GM21529 (cell line): Measurements from ENCODE around the gene CTSO.
"Not testable (repeated sequence)": the region's sequence is repeated elsewhere in the genome, so short reads cannot be mapped to it uniquely, and the experiment has no call there.

ENCODE experiments used
- ATAC-seq: cut with Tn5 transposase; IDR thresholded peaks from one replicate; pipeline ENCODE4 v1.9.1; 2021; ENCODE audit not compliant: unreplicated experiment

The CTSO gene

DNA sequence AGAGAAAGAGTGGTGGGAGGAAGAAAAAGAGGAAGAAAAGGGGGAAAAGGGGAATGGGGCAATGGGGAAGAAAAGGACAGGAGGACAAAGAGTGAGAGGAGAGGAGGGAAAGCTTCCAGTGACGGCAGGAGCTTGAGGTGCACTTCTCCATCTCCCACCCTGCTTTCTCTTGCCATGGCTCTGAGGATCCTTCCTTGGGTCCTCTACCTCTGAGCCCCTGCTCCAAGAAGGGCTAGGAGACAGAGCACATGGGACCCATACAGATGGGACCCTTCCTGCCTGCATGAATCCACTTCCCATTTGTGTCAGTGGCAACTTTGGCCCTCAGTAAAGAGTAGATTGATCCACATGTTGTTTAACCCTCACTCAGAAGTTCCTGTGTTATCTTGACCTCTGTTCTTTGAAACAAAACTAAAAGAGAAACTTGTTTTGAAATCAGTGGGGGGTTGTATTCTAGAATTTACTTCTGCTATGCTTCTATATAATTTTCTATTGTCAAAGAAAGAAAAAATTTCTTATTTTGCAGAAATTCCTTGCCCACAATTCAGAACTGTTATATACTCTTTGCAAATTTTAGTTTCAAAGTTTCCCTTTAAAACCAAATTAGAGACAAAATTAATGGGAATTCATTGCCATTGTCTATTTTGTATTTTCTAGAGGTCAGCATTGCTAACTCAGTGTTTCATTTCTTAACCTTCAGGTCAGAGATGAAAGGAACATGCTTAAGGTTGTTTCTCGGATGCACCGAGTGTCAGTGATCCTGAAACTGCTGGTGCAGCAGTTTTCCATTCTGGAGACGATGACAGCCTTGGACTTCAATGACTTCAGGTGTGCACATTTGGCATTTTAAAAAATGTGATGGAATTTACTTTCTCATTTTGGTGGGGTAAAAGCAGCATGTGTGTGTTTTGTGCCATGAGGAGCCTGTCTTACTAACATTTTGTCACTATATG is 45.2 kb downstream of the CTSO start:
- peak; percentile 83 for ATAC-seq

DNA sequence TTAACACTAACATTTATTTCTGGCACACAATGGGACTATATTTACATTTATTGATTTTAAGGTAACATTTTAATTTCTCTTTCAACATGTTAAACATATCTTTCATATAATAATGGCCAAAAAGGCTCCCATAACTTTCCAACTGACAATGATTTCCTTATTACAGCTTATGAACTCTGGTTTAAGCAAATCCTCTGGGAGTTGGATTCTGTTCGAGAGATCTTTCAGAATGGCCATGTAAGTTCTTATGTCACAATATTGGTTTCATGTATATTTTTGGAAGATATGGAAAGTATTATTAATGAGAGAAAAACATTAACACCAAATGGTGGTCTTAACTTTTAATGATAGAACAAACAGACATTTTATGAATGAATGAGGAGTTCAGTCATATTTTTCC is 46.1 kb downstream of the CTSO start:
- ATAC-seq = no peak

DNA sequence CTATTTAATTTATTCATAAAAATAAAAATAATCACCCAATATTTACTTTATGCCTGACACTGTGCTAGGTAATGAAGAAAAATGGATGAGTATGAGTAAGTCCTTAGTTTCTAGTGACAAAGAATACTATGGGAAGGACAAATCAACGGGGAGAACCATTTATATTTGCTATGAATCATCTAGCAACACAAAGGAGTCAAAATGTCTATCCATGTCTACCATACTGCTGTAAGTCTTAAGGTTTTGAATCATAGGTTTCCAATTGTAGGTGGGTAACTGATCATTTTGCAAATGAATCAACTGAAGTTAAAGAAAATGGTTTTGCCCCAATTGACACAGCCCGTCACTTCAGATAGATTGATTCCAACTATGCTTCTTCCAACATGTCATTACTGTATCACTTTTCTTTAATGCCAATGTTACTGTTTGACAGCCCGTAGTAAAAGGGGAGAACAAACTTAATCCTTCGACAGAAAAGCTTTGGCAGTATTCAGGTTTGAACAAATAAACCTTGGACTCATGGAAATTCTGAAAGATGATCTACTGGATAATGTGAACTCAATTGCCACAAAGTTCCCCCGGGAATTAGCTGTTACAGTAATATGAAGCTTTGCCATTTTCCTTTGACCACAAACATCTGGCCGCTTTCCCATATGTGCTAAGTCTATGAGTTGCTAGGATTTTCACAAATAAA is 47.0 kb downstream of the CTSO start:
- ATAC-seq = no peak

DNA sequence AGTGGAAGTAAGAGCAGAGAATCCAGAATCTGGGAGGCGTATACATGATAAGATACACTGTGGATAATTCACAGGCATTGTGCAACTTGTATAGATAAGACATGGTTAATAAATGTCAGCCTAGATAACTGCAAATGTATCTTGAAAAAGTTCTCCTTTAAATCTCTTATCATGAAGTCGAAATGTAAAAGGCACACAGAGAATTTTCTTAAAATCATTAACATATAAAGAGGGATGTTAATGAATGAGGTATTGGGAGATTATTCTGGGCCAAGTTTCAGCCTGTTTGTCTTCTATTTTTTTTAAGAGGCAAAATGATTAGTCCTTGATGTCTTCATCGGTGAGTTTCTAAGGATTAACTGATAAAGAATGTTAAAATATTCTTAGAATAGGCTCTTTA is 49.3 kb downstream of the CTSO start:
- no peak for ATAC-seq

DNA sequence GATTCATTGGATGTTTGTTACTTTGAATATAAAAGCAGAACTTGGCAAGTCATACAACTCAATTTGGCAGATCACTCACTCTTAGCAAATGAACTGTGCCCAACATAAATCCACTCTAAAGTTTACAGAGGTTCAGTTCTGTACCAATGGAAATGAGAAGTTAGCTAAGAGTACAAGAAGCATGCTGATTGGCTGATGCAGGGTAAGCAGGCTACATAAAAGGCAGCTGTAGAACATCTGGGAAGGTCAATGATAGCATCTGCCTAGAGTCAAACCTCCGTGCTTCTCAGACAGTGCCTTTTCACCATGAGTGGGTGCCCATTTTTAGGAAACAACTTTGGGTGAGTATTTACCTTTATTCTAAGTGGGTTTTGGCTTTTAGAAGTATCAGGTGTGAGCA is 50.2 kb downstream of the CTSO start, which contains the start of gene TDO2:
Gene TDO2 (plus strand): TSS at position 244 of the 400 bp plus-strand sequence. CDS start 63 bp downstream, at position 307.
- ATAC-seq = no peak

DNA sequence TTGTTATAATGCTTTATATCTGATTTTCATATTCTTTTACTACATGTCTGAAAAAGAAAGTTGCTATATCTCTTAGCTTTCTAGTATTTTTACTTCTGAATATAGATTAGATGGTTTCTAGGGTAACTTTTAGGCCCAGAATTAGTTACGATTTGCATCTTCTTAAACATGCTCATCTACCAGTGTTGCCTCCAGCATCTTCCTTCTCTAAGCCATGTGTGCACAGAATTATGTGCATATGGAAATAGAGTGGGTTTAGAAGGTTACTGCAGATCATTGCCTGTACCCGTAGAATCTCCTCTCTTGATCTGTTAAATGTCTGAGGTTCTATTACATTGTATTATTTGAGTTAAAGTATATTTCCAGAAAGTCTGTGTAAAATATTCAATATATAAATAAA is 52.7 kb downstream of the CTSO start:
- ATAC-seq = no peak

DNA sequence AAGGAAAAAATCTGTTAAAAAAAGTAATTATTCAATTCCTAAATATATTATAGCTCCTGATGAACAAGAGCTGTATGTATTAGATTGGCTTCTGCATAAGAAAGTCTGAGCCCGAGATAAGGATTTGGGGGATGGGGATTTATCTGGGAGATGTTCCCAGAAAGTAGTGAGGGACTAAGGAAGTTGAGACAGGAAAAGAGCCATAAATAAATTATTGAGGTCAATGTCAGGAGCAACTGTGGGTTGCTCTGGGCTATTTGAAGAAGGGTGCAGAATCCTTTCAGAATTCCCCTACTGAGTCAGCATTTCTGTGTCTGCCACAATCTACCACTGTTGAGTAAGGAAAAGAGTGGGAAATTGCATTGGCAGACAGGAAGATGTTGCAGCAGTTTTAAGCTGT is 53.3 kb downstream of the CTSO start:
- ATAC-seq = no peak

DNA sequence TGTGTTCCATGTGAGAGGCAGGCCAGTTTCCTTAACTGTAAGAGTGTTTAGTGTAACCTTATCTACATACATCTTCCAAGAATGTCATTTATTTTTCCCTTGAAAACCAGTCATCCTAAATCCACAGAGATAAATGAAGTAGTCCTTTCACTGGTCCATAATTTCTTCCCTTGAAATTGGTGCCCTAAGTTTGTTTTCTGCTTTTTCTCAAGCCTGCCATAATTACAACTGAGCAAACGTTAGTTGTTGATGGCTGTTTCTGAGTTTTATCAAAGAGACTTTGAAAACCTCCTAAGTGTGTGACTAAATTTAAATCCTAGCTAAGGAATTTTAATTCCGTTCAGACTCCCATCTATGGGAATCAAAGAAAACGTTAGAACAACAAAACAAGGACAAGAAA is 53.8 kb downstream of the CTSO start:
- no peak for ATAC-seq

DNA sequence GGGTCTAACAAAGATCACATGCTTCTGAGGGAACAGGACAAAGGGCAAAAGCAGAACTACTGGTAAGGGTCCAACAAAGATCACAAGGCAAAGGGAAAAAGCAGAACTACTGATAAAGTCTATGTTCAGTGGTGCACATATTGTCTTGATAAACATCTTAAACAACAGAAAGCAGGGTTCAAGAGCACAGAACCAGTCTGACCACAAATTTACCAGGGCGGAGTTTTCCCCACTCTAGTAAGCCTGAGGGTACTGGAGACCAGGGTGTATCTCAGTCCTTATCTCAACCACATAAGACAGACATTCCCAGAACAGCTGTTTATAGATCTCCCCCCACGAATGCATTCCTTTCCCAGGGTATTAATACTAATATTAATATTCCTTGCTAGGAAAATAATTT is 55.3 kb downstream of the CTSO start:
- not testable (repeated sequence) for ATAC-seq

DNA sequence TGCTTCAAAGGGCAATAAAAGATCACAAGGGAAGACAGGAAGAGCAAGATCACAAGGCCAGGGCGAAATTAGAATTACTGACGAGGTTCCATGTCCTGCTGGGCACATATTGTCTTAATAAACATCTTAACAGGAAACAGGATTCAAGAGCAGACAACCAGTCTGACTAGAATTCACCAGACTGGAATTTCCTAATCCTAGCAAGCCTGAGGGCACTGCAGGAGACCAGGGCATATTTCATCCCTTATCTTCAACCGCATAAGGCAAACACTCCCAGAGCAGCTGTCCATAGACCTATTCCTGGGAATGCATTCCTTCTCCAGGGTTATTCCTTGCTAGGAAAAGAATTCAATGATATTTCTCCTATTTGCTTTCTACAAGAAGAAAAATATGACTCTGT is 62.6 kb downstream of the CTSO start:
- ATAC-seq = no peak

DNA sequence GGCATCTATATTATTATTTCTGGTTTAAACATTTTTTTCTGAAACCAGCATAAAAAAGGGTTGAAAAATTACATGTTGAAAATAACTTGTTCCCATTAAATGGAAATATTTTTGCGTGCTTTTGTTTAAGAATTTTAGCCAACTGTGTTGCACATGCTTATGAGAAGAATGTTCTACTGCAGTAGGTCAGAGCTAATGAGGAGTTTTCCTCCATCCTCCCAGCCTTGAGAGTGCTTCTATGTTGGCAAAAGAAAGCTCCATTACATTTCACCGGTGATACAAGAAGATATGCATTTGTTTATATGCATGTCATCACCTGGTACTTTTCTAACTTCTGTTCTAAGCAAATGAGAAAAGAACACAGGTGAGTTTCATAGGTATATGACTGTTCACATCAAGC is 63.7 kb downstream of the CTSO start:
- no peak for ATAC-seq

DNA sequence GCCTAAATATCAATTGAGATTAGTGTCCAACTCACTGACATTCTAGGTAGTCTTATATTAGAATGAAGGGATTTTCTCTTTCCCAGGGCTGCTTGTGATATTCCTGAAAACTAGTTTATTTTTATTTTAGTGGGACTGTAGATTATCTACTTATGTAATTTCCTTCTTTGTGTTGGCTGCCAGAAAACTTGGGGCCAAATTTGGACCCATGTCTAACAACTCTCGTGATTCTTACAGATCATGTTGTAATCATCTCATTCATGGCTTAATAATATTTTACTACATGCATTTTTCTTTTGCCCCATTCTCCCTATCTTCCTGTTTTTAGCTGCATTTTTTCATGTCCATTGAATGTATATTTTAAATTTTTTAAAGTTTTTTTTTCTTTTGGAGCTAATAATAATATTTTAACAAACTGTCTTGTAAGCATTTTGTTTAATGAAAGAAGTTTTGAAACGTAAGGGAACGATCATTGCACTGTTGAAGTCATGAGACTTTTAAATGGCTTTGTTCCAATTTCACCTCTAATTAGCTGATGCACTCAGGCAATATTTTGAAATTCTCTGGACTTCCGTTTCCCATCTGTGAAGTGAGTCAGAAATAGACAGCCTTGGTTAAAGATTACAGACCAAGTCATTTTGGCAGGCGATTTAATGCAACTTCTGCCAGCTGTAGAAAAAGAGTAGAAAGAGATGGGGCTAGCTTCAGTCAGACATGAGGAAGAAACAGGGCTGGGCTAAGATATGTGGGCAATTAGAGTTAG is 64.5 kb downstream of the CTSO start:
- ATAC-seq = peak; percentile 83

DNA sequence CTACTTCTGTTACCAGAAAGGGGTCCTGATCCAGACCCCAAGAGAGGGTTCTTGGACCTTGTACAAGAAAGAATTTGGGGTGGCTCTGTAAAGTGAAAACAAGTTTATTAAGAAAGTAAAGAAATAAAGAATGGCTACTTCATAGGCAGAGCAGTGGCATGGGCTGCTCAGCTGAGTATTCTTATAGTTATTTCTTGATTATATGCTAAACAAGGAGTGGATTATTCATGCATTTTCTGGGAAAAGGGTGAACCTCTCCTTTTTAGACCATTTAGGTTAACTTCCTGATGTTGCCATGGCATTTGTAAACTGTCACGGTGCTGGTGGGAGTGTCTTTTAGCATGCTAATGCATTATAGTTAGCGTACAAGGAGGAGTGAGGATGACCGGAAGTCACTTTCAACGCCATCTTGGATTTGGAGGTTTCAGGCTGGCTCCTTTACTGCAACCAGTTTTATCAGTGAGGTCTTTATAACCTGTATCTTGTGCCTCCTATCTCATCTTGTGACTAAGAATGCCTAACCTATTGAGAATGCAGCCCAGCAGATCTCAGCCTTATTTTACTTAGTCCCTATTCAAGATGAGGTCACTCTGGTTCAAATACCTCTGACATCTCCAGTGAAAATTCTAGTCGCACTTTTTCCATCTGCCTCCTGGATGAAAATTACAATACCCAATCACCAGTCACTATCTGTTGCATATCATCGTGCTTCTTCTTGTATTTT is 65.7 kb downstream of the CTSO start:
- no peak for ATAC-seq

DNA sequence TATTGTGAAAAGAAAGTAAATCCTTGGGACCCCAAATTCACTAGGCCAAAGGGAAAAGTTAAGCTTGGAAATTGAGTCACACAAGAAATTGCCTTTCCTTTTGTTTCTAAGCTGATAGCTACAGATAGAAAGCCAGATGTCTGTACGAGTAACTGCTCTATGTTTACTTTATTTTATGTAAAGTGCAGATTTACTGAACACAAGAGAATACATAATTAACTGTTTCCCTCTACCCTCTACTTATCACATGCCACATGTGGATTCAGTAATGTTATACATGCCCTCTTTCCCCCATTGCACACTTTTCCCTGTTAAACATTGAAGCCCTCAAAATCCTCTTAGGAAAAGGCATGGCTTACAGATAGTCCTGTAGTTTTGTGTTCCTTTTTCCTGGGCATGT is 66.6 kb downstream of the CTSO start:
- no peak for ATAC-seq

DNA sequence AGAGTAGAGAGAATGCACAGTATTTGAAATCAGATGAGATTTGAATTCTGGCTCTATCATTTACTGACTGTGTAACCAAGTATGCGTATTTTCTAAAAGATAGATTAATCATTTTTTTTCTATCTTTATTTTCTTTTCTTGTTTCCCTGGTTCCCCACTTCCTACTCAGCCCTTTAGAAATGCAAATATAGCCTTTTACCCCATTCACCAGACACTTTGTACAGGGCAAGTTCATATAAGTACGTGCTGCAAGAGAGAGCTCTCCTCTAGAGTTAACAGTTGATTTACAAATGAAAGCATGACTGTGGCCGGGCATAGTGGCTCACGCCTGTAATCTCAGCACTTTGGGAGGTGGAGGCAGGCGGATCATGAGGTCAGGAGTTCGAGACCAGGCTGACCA is 68.0 kb downstream of the CTSO start:
- no peak for ATAC-seq

DNA sequence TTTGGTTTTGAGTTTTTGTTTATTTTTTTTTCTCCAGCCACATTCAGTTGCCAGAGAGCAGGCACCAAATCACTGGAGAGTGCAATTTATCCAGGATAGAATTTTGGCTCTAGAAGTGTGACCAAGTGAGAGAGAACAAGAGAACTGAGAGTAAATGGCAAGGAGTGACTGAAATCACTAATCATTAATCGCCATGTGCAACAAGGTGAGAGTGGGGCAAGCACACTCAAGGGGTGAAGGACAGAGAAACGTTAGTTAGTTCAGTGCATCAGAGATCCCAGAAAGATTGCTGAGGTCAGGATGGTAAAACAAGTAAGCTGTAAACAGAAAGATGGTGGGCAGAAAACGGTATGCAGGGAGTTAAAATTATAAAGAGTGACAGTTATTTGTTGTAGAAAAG is 69.8 kb downstream of the CTSO start:
- ATAC-seq = no peak

DNA sequence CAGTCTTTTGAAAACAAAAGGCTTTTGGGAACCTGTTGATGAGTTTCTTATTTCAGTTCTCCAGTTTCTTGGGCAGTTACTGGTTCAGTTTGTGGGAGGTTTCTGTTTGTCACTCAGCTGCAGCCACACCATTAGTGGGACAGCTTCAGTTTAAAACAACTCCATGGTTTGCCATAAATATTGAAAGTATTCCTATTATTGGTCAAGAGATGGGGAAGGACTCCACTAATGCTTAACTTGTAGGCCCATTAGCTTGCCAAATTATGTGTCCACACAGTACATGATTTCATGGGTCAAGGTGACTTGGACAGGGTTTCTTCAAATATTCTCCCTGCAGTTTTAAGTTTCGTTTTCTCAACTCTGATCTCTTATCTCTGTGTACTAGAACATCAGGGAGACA is 72.1 kb downstream of the CTSO start:
- peak; percentile 46 for ATAC-seq

DNA sequence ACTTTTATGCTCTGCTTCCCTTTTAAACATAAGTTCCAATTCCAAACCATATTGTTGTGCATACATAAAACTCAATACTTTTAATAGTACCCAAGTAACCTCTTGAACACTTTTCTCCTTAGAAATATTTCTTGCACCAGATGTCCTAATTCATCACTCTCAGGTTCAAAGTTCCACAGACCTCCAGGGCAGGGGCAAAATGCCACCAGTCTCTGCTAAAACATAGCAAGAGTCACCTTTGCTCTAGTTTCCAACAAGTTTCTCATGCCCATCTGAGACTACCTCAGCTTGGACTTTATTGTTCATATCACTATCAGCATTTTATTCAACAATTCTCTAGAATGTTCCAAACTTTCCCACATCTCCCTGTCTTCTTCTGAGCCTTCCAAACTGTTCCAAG is 73.9 kb downstream of the CTSO start:
- no peak for ATAC-seq

DNA sequence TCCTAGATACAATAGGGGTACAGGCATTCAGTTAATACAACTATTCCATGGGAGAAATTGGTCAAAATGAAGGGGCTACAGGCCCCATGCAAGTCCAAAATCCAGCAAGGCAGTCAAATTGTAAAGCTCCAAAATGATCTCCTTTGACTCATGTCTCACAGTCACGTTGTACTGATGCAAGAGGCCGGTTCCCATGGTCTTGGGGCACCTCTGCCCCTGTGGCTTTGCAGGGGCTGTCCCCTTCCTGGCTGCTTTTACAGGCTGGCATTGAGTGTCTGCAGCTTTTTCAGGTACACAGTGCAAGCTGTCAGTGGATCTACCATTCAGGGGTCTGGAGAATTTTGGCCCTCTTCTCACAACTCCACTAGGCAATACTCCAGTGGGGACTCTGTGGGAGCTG is 75.1 kb downstream of the CTSO start:
- ATAC-seq = no peak

DNA sequence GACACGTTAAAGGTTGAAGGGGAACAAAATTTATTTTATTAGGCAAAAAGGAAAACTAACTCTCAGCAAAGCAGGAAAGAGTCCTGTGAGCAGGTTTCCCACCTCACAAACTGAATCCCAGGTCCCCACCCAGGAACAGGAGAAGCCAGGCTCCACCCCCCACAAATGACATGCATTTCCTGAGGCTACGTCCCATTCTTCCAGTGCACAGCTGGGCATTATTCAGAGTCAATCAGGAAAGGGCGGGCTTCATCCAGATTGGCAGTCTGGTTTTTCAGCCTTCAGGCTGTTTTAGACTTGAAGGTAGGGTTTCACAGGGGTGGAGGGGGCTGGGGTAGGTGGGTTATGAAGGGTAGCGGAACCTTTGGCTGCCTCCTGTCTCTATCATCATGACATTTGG is 75.7 kb downstream of the CTSO start:
- ATAC-seq = no peak

DNA sequence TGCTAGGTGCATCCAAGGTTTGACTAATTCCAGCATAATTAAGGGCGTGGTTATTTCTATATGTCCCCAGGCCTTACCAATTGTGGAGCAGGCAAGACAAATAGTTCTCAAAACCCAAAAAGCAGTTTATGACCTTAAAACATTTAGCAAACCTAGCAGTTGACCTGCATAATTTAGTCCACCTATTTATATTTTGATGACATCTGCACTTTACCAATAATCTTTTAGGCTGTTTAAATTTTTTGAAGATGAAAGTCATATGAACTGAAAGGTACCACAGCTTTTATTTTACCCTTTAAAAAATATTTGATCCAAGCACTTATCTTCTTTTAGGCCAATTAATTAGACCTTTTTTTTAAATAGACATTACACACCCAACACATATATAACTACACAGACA is 77.8 kb downstream of the CTSO start:
- no peak for ATAC-seq
